Activated CD4-positive, alpha-beta T cell treated with anti-CD3 and anti-CD28 coated beads, Interleukin-2, amount 10 ng/mL, durations not matched to agents 7 days and 5 days (primary cell): ENCODE data around the gene NQO2. TPM values are rescaled to one million over a fixed set of nuclear protein-coding genes. Genes with fewer than 3 reads are reported as not detected.
A peak's percentile ranks its signal among the peaks of the same experiment; 100 is the strongest.

Experiments
- CTCF ChIA-PET: fragments of 350-600 bp; sonication (Branson Sonifier 250); formaldehyde crosslinking; loops from one replicate; lab custom pipeline; 2021; ENCODE audit warnings: antibody characterized with exemption; lab: Charles Lee
- POLR2A ChIA-PET: fragments of 350-600 bp; sonication (Branson Sonifier 250); formaldehyde crosslinking; loops from one replicate; lab custom pipeline; 2021; ENCODE audit warnings: antibody characterized with exemption; lab: Charles Lee
- DNase-seq: peaks from one replicate; pipeline ENCODE4 v3.0.0-alpha.2; 2020
- H3K27ac Mint-ChIP-seq: one replicate; pipeline ENCODE4 v1.8.0; 2021; ENCODE audit warnings: mild to moderate bottlenecking, moderate library complexity, mixed read lengths
- H3K27me3 Mint-ChIP-seq: one replicate; pipeline ENCODE4 v1.8.0; 2021; ENCODE audit warnings: mixed read lengths
- H3K36me3 Mint-ChIP-seq: one replicate; pipeline ENCODE4 v1.8.0; 2021; ENCODE audit warnings: low read depth, mixed read lengths
- H3K4me1 Mint-ChIP-seq: one replicate; pipeline ENCODE4 v1.8.0; 2021; ENCODE audit warnings: mixed read lengths
- H3K4me3 Mint-ChIP-seq: one replicate; pipeline ENCODE4 v1.8.0; 2021; ENCODE audit warnings: mild to moderate bottlenecking, moderate library complexity, mixed read lengths
- H3K9me3 Mint-ChIP-seq: one replicate; pipeline ENCODE4 v1.8.0; 2021; ENCODE audit warnings: mixed read lengths
- total RNA-seq, 2 experiments: library from RNA; stranded (reverse); gene quantifications; one replicate each; pipeline ENCODE4 v1.2.3, GENCODE V29; 2021

NQO2 gene, protein sequence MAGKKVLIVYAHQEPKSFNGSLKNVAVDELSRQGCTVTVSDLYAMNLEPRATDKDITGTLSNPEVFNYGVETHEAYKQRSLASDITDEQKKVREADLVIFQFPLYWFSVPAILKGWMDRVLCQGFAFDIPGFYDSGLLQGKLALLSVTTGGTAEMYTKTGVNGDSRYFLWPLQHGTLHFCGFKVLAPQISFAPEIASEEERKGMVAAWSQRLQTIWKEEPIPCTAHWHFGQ
- 10 to 100 TPM; 37.5 to 43.2 TPM for total RNA-seq

DNA sequence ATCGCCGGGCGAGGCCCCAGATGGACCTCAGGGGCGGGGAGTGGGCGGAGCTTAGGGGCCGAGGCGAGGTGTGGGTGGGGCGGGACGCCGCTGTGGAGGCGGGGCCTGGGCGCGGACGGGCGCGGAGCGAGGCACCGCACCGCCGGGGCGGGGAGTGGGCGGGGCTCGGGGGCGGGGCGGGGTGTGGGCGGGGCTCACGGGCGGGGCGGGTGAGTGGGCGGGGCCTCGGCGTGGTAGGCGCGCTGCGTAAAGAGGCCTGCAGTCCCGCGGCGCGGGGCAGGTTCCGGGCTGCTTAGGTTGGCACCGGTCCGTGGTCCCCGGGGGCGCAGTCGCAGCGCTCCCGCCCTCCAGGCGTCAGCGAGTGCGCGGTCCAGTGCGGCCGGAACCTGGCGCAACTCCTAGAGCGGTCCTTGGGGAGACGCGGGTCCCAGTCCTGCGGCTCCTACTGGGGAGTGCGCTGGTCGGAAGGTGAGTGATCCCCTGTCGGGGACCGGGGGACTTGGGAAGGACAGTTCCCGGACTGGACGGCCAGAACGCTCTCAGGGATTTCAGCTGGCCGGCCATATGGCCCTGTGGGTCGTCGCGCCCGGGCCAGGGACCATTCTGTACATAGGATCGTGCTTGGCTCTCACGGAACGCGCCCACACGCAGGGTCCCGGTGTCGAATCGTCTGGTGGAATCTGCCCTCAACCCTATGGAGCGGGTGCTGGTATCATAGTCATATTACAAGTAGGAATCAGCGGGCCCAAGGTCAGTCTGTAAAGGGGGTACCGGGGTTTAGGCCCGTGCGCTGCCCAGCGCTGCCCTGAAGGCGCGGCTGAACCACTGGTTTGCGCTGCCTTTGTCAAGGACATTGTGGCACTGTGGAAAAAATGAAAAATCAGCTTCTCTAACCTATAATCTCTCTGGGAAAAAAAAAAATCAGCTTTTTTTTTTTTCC lies at the start of gene NQO2:
TSS of gene NQO2 (plus strand) at position 277 of the 940 bp plus-strand sequence. CDS start 6,659 bp downstream, outside the sequence.
- POLR2A ChIA-PET = interaction anchor here (0.6 to 1.0 kb wide), 3 partner anchors 24 to 100 kb away, joined by 3 to 4 read pairs (median 3); no protein-coding TSS in a partner anchor
- peak; percentile 90 for DNase-seq
- peak within 1 kb of the TSS; percentile 82 for H3K4me3 Mint-ChIP-seq
- peaks cover 43% of the 10 kb centered on the region for H3K4me1 Mint-ChIP-seq
- peaks cover 16% of the 10 kb centered on the region for H3K36me3 Mint-ChIP-seq
- no peaks in the 10 kb centered on the region for H3K27me3 Mint-ChIP-seq
- H3K9me3 Mint-ChIP-seq = no peaks in the 10 kb centered on the region
- CTCF ChIA-PET = interaction anchor here (0.6 to 3.5 kb wide), 19 partner anchors 10 to 260 kb away, joined by 3 to 35 read pairs (median 4); no protein-coding TSS in a partner anchor
- H3K27ac Mint-ChIP-seq = peak within 1 kb of the TSS; percentile 83

DNA sequence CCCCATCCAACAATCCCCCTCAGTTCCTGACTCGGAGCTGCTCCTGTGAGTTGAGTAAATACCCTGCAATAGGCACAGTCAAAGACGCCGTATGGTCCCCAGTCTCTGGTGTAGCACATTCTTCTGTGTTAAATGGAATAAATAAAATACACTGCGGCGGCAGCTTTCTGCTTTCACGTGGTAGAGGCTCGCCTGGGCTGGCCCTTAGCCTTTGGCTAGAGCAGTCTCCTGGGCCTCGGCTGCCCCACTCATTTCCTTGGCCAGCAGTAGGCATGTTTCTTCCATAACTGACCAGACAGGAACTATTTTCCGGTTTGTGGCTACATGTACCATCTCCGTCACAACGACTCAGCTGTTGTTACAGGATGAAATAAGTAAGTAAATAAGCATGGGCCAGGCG lies 49.0 kb upstream of the NQO2 start:
- ChIA-PET POLR2A (no interaction called here), CTCF (interaction anchor here (1.1 to 1.7 kb wide), 2 partner anchors 38 to 103 kb away, joined by 3 to 4 read pairs; no protein-coding TSS in a partner anchor)
- no peaks in the 10 kb centered on the region for H3K9me3 Mint-ChIP-seq
- no peak for DNase-seq
- peaks cover 6% of the 10 kb centered on the region for H3K4me1 Mint-ChIP-seq
- no peak overlapping the region for H3K4me3 Mint-ChIP-seq
- no peaks in the 10 kb centered on the region for H3K36me3 Mint-ChIP-seq
- no peaks in the 10 kb centered on the region for H3K27me3 Mint-ChIP-seq
- no peak overlapping the region for H3K27ac Mint-ChIP-seq

DNA sequence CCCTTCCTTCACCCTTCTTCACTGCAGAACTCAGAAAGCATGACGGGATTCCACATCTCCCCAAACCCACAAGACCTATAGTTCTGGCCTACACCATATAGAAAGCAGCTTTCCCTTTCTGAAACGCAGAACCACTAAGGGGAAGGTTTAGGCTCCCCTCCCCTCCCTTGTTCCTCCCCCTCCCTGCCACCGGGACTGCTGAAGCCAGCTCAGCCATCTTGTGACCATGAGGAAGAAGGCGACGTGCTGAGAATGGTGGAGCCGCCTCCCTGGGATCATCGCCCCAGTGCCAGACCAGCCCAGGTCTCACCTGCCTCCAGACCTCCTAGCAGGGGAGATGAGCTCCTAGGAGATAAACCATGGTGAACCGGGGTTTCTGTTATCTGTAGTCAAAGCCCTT lies 48.0 kb upstream of the NQO2 start:
- Mint-ChIP-seq H3K9me3 (no peaks in the 10 kb centered on the region), H3K4me1 (peaks cover 6% of the 10 kb centered on the region), H3K27me3 (no peaks in the 10 kb centered on the region), H3K27ac (no peak overlapping the region), H3K4me3 (no peak overlapping the region), H3K36me3 (no peaks in the 10 kb centered on the region)
- no peak for DNase-seq
- POLR2A ChIA-PET = no interaction called here
- CTCF ChIA-PET = interaction anchor here (0.9 to 2.0 kb wide), 12 partner anchors 8 to 161 kb away, joined by 3 to 14 read pairs (median 5); partner anchors contain the start of gene SERPINB6

DNA sequence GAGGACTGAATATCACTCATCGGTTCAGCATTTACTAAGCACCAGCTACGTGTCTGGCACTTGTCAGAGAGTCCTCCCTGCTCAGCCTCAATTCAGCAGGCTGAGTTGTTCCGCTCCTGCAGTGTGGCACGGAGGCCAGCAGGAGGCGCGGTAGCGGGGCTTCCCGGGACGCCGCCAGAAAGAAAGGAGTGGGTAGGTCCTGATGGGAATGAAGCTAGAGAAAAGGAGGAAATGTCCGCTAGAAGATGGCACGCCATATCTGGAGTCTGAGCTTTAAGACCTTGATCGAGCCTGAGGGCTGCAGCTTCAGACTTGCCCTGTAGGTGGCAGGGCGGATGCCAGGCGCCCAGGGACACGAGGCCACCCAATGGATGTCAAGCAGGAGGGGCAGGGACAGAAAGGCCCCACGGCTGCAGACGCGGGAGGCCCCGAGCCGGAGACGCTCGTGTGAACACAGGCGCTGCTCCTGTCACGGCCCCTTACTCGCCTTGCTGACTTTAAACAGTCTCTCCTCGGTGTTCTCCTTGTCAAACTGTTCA lies 47.1 kb upstream of the NQO2 start:
- DNase-seq = peak; percentile 59
- Mint-ChIP-seq H3K36me3 (no peaks in the 10 kb centered on the region), H3K9me3 (no peaks in the 10 kb centered on the region), H3K4me3 (peak overlapping the region; percentile 36), H3K4me1 (peaks cover 8% of the 10 kb centered on the region), H3K27me3 (no peaks in the 10 kb centered on the region), H3K27ac (peak overlapping the region; percentile 25)
- CTCF ChIA-PET = interaction anchor here (0.9 to 2.0 kb wide), 16 partner anchors 9 to 162 kb away, joined by 3 to 14 read pairs (median 4); partner anchors contain the start of gene SERPINB6
- POLR2A ChIA-PET = no interaction called here

DNA sequence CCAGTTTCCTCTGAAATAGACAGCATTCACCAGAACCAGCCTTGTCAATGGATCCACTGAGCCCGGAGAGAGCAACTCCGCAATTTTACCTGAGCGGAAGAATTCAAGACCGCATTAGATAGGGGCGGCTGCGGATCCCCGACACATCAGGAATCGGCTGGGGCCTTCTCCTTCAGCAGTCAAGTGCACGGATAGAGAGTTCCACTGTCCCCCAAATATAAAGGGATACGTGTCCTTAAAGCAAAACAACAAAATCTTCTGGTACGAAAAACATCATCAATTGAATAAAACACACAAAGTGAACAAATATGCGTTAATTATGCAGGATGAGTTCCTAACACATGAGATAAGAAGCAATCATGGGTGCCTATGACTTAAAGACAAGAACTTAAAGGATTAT lies 46.6 kb upstream of the NQO2 start:
- ChIA-PET POLR2A (no interaction called here), CTCF (interaction anchor here (1.0 to 2.0 kb wide), 11 partner anchors 9 to 107 kb away, joined by 3 to 14 read pairs (median 5); partner anchors contain the start of gene SERPINB6)
- no peak overlapping the region for H3K4me3 Mint-ChIP-seq
- H3K27ac Mint-ChIP-seq = no peak overlapping the region
- peaks cover 8% of the 10 kb centered on the region for H3K4me1 Mint-ChIP-seq
- no peaks in the 10 kb centered on the region for H3K36me3 Mint-ChIP-seq
- no peak for DNase-seq
- H3K27me3 Mint-ChIP-seq = no peaks in the 10 kb centered on the region
- no peaks in the 10 kb centered on the region for H3K9me3 Mint-ChIP-seq

DNA sequence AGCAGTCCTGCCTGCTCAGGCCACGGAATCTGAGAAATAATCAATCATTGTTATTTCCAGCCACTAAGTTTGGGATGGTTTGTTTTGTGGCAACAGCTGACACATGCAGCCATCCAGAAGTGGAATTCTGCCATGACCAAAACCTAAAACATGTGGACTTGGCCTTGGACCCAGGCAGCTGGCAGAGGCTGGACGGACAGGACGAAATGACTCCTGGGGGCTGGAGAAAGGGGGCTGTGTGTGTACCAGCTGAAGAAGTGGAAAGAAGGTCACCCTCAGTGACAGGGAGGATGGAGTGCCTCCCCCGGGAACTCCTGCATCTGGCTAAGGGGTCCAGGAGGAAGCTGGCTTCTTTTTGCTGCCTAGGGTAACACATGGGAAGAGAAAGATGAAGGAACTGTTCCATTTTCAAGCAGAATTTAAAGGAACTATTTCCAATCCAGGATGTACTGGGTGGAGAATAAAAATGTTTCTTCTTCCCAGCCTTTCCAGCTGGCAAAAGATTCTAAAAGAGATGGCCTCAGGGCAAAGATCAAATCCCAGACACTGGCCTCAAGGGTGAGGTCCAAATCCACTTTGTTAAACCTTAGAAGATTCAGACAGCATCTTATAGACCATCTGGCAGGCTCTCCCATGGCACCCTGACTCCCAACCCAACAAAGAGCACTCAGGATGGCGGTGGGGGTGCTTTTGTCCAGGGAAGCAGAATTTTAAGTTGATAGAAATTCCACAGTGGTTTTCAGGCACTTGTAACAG lies 42.6 kb upstream of the NQO2 start:
- Mint-ChIP-seq H3K9me3 (no peaks in the 10 kb centered on the region), H3K27ac (no peak overlapping the region), H3K36me3 (no peaks in the 10 kb centered on the region), H3K4me1 (peaks cover 10% of the 10 kb centered on the region), H3K4me3 (no peak overlapping the region), H3K27me3 (no peaks in the 10 kb centered on the region)
- POLR2A ChIA-PET = no interaction called here
- CTCF ChIA-PET = interaction anchor here (1.1 kb wide), 1 partner anchor 9 kb away, joined by 4 read pairs; no protein-coding TSS in a partner anchor
- no peak for DNase-seq

DNA sequence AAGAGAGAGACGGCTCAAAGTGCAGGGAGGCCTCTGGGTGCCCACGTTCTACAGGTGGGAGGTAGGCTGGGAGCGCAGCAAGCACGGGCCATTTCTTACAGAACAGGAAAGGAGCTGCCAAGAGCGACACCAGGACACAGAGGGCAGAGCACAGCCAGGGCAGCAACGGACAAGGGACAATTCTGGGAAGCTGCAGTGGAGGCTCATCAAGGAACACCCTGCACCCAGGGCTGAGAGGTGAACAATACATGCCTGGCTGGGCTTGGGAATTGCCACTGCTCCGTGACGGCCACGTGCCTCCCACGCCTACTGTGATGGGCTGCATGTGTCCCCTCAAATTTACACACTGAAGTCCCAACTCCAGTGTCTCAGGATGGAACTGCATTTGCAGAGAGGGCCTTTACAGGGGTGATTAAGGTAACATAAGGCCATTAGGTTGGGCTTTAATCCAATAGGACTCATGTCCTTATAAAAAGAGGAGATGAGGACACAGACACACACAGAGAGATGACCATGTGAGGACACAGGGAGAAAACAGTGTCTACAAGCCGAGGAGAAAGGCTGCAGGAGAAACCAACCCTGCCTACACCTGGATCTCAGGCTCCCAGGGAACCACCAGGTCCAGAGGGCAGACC lies 41.9 kb upstream of the NQO2 start:
- no peak overlapping the region for H3K4me3 Mint-ChIP-seq
- no peak for DNase-seq
- H3K36me3 Mint-ChIP-seq = no peaks in the 10 kb centered on the region
- H3K4me1 Mint-ChIP-seq = peaks cover 5% of the 10 kb centered on the region
- no peaks in the 10 kb centered on the region for H3K9me3 Mint-ChIP-seq
- no peak overlapping the region for H3K27ac Mint-ChIP-seq
- no peaks in the 10 kb centered on the region for H3K27me3 Mint-ChIP-seq
- POLR2A ChIA-PET = no interaction called here
- CTCF ChIA-PET = interaction anchor here (1.1 to 1.4 kb wide), 2 partner anchors 9 to 112 kb away, joined by 4 read pairs; no protein-coding TSS in a partner anchor

DNA sequence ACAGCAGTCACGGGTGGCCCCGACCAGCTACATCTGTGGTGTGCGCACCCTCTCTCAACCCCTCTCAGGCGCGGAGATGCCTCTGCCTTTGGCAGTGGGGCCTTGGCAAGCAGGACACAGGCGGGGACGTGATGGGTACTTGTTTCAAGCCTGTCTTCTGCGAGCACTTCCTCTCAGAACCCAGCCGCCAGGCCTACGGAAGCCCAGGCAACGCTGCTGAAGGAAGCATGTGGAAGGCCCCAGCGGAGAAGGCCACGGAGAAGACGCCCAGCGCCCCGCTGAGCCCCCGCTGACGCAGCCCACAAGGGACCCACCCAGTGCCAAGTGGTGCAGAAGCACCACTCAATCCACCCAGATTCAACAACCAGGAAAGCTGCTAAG lies 41.4 kb upstream of the NQO2 start:
- CTCF ChIA-PET = interaction anchor here (1.4 kb wide), 1 partner anchor 112 kb away, joined by 4 read pairs; no protein-coding TSS in a partner anchor
- Mint-ChIP-seq H3K4me3 (no peak overlapping the region), H3K36me3 (no peaks in the 10 kb centered on the region), H3K4me1 (peaks cover 3% of the 10 kb centered on the region), H3K27ac (no peak overlapping the region), H3K9me3 (no peaks in the 10 kb centered on the region), H3K27me3 (no peaks in the 10 kb centered on the region)
- DNase-seq = no peak
- POLR2A ChIA-PET = no interaction called here

DNA sequence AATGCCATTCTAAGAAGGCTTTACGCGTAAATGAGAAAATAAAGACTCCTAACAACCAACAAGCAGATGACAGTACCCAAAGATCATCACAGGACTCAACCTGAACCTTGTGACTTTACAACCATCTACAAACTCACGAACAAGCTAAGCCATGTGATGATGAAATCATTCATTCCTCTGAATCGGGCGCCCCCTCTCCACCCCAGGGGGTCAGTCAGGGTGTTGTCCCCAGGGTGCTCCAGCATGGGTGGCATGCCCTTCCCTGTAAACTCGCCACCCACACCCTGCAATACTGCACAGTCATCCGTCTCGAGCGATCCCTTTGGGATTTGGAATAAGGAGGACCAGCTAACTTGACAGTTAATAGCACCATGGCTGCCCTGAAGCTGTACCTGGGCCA lies 40.9 kb upstream of the NQO2 start:
- Mint-ChIP-seq H3K27me3 (no peaks in the 10 kb centered on the region), H3K27ac (no peak overlapping the region), H3K36me3 (no peaks in the 10 kb centered on the region), H3K4me3 (no peak overlapping the region), H3K9me3 (no peaks in the 10 kb centered on the region), H3K4me1 (peaks cover 3% of the 10 kb centered on the region)
- no peak for DNase-seq
- ChIA-PET CTCF (interaction anchor here (1.4 kb wide), 1 partner anchor 113 kb away, joined by 4 read pairs; no protein-coding TSS in a partner anchor), POLR2A (no interaction called here)

DNA sequence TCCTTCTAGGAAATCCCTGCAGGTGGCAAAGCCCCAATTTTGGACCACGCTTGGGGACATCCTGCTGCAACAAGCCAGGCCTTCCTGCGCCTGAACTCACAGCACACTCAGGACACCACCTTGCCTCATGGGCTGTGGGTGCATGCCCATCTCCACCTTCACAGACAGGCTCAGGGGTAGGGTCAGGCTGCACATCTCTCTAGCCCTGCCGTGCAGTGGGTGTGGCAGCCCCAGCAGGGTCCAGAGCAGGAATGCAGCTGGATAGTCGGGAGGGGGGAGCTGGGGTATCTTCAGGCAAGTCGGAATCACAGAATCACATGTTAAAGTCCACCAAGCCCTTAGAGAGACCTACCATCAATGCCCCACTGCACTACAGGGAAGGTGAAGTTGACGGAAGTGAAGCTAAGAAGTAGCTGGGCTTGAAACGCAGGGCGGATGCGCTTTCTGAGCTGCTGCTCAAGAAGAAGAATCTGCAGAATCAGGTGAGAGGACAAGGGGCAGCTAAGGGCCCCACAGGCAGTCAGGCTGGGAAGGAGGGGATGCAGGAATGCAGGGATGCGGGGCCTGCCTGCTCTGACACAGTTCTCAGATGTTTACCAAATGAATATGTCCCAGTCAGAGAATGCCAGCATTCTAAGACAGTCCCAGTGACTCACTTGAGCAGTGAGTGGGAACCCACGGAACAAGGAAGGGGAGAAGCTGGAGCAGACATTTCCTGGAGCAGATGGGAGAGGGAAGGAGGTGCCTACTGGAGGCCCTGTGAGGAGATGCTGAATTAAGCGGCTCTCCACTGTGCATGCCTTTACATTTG lies 39.6 kb upstream of the NQO2 start:
- no peaks in the 10 kb centered on the region for H3K27me3 Mint-ChIP-seq
- H3K9me3 Mint-ChIP-seq = no peaks in the 10 kb centered on the region
- H3K27ac Mint-ChIP-seq = no peak overlapping the region
- no peaks in the 10 kb centered on the region for H3K36me3 Mint-ChIP-seq
- DNase-seq = no peak
- ChIA-PET CTCF (no interaction called here), POLR2A (no interaction called here)
- H3K4me3 Mint-ChIP-seq = no peak overlapping the region
- peaks cover 3% of the 10 kb centered on the region for H3K4me1 Mint-ChIP-seq

DNA sequence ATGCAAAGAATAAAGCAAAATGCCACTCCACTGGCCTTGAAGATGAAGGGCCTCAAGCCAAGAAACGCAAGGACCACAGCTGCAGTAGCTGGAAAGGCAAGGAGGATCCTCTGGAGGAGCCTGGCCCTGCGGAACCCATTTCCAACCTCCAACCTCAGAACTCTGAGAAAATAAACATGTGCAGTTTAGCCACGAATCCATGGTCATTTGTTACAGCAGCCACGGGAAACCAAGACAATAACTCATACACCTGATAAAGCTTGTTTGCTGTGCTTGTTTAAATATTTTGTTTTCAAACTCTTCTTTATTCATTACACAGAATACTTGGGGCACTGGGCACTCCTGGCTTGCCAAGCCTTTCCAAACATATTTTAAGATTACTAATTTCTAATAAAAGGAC lies 38.8 kb upstream of the NQO2 start:
- DNase-seq = no peak
- Mint-ChIP-seq H3K27me3 (no peaks in the 10 kb centered on the region), H3K4me3 (no peak overlapping the region), H3K9me3 (no peaks in the 10 kb centered on the region), H3K4me1 (peaks cover 3% of the 10 kb centered on the region), H3K36me3 (no peaks in the 10 kb centered on the region), H3K27ac (no peak overlapping the region)
- CTCF ChIA-PET = no interaction called here
- POLR2A ChIA-PET = interaction anchor here (0.6 kb wide), 1 partner anchor 65 kb away, joined by 4 read pairs; no protein-coding TSS in a partner anchor
